Pericardium fibroblast (primary cell): ENCODE measurements around the gene PPCDC. TPM values are rescaled to one million over a fixed set of nuclear protein-coding genes. Genes with fewer than 3 reads are reported as not detected.

Experiments
- total RNA-seq: library from RNA; depleted of rRNA; stranded (reverse); fragments of >200 nt; gene quantifications from 2 replicates; pipeline ENCODE4 v1.2.3, GENCODE V29; 2015

The PPCDC gene
- total RNA-seq, result 4.4 and 5.4 TPM in 2 replicates

GRCh38 chr15:75023181-75023871 lies at the start of gene PPCDC:
TSS of gene PPCDC (plus strand) at chr15:75023590. CDS start at chr15:75028319, 4,729 bp downstream.

GRCh38 chr15:74995182-74995778 lies 28.1 kb upstream of the PPCDC start, which contains the start of gene SCAMP5:
TSS of gene SCAMP5 (plus strand) at chr15:74995563. CDS start at chr15:75011840, 16,277 bp downstream.

Other genes with a start within 250 kb of the PPCDC start
- gene CSK, start 241.5 kb upstream of the PPCDC start, total RNA-seq, result 18.0 and 22.0 TPM in 2 replicates
- 0.23 TPM in 1 of 2 replicates, not detected in the other for gene LMAN1L, start 210.8 kb upstream of the PPCDC start, total RNA-seq
- gene CPLX3, start 197.0 kb upstream of the PPCDC start, total RNA-seq, result not detected in 2 replicates
- gene ULK3, start 180.4 kb upstream of the PPCDC start, total RNA-seq, result 14.0 and 25.5 TPM in 2 replicates
- gene SCAMP2, start 150.2 kb upstream of the PPCDC start, total RNA-seq, result 51.5 and 94.1 TPM in 2 replicates
- gene MPI, start 133.5 kb upstream of the PPCDC start, total RNA-seq, result 62.5 and 83.4 TPM in 2 replicates
- gene FAM219B, start 116.7 kb upstream of the PPCDC start, total RNA-seq, result 23.9 and 27.3 TPM in 2 replicates
- 109 and 134 TPM in 2 replicates for gene COX5A, start 85.5 kb upstream of the PPCDC start, total RNA-seq
- gene RPP25, start 66.8 kb upstream of the PPCDC start, total RNA-seq, result 24.8 and 45.2 TPM in 2 replicates
- 0.58 and 0.68 TPM in 2 replicates for gene SCAMP5, start 28.0 kb upstream of the PPCDC start, total RNA-seq
- gene C15orf39, start 178.3 kb downstream of the PPCDC start, total RNA-seq, result 10.9 and 16.9 TPM in 2 replicates
- not detected in 2 replicates for gene GOLGA6C, start 234.7 kb downstream of the PPCDC start, total RNA-seq